ENCODE data around the gene SLC38A10.

- TF ChIP-seq CTCF (IDR thresholded peaks at IDR 0.05 in 4 of 5, conservative IDR thresholded peaks at IDR 0.05 in 1 of 5) (no peak), POLR2A (IDR thresholded peaks at IDR 0.05) (no peak)
Measured at GRCh38 chr17:81210868-81211267, 84.2 kb downstream of the SLC38A10 start.
